Measurements from ENCODE around the gene APC. TPM values are rescaled to one million over a fixed set of nuclear protein-coding genes. Genes with fewer than 3 reads are reported as not detected.
"Not testable (repeated sequence)": the region's sequence is repeated elsewhere in the genome, so short reads cannot be mapped to it uniquely, and the experiment has no call there.

Gene APC
- total RNA-seq, 1 donor from 2014 or later, result 52.6 TPM

DNA sequence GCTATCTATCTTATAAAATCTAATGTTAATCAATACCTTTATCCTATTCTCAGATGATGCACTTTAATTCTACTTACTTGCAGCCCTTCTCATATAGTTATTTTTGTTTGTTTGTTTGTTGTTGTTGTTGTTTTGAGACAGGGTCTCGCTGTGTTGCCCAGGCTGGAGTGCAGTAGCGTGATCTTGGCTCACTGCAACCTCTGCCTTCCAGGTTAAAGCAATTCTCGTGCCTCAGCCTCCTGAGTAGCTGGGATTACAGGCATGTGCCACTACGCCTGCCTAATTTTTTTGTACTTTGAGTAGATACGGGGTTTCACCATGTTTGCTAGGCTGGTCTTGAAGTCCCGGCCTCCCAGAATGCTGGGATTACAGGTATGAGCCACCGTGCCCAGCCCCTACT, 20.8 kb upstream of the APC start:
- not testable (repeated sequence) for DNase-seq

- DNase-seq, result no peak
Observed at GRCh38 chr5:112717506-112718082, 20.1 kb upstream of the APC start.

DNA sequence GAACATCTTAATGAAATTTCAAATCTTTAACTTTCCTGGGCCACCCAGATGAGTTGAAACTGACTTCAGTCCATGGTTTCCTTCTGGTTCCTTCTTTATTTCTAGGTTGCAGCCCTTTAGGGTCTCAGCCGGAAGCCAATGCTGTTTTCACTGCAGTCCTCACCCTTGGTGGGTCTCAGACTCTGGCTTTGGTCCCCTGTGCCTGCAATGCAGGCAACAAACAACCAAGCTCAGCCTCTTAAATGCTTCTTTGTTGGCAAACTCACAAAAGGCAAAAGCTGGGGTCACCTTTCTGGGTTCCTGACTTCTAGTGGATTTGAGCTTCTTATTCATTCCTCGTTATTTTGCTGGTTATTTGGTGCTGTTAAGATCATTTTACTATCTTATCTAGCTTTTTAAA, 19.3 kb upstream of the APC start:
- no peak for DNase-seq

GRCh38 chr5:112720576-112720975, 17.1 kb upstream of the APC start:
- DNase-seq, result no peak

GRCh38 chr5:112724901-112725300, 12.8 kb upstream of the APC start:
- no peak for DNase-seq

- DNase-seq, result no peak
Observed at GRCh38 chr5:112729630-112730029, 8.1 kb upstream of the APC start.

DNA sequence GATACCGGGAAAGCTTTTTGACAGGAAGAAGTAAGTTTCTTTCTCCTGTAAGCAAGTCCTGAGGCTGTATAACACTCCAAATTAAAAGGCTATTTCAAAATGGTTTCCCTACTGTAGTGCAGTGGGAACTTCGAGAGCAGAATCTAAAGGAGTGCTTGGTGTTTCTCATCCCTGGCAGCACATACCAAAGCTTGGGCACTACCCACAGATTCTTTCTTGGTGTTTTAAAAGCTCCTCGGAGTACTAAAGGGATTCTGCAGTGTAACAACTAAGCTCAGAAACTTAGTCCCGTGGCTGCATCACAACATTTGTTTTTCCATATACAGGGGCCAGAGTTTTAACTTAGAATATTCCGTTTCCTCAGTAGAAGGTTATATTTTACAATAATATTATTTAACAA, 5.6 kb upstream of the APC start:
- no peak for DNase-seq

GRCh38 chr5:112733586-112733985, 4.1 kb upstream of the APC start:
- DNase-seq, result no peak

- no peak for DNase-seq
Observed at GRCh38 chr5:112734597-112734996, 3.1 kb upstream of the APC start.

DNA sequence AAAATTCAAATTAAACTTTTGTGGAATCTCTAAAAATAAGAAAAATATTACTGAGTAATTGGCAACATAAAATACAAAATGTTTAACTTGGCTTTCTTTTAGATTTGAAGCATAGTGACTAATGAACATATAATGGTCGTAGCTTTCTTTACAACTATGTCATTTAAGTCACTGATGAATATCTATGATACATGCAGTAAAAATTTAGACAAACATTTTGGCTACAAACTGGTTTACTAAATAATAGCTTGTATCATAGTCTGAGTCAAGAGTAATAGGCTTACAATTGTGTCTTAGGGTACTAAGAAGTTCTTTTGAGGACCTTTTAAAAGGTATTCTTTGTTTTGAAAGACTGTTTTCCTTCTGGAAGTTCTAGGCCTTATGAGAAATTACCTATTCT, 2.0 kb upstream of the APC start:
- DNase-seq, result no peak

- peak; percentile 25 for DNase-seq
Observed at GRCh38 chr5:112737070-112737462, 619 bp upstream of the APC start.

- DNase-seq, result no peak
Observed at GRCh38 chr5:112738191-112738560, 491 bp downstream of the APC start.

GRCh38 chr5:112742424-112742823, 4.7 kb downstream of the APC start:
- DNase-seq, result no peak

GRCh38 chr5:112743631-112744030, 5.9 kb downstream of the APC start:
- DNase-seq, result no peak

GRCh38 chr5:112752335-112752734, 14.7 kb downstream of the APC start:
- DNase-seq, result no peak

DNA sequence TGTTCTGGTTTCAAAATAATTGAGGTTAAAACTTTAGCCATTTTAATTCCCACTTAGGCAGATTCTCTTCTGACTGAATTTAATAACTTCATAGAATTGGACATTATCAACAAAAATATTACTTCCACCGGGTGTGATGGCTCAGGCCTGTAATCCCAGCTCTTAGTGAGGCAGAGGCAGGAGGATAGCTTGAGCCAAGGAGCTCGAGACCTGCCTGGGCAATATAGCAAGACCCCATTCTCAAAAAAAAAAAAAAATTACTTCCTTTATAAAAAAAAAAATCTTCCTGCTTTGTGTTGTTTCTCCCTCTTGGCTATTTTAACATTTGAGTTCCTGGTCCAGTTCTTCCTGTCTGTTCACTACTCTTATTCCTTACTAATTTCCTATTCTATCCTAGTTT, 18.0 kb downstream of the APC start:
- no peak for DNase-seq

- peak; percentile 62 for DNase-seq
Observed at GRCh38 chr5:112757468-112758208, 20.0 kb downstream of the APC start.

DNA sequence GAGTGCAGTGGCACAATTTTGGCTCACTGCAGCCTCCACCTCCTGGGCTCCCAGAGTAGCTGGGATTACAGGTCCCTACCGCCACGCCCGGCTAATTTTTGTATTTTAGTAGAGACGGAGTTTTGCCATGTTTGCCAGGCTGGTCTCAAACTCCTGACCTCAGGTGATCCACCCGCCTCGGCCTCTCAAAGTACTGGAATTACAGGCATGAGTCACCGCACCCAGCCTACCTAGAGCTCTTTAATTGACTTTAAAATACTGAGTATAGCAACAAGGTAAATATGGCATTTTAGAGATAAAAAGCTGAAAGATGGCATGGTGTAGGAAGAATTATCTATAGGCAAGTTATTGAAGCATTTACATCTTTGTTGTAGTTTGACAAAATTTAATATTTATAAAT, 21.0 kb downstream of the APC start:
- DNase-seq, result no peak

DNA sequence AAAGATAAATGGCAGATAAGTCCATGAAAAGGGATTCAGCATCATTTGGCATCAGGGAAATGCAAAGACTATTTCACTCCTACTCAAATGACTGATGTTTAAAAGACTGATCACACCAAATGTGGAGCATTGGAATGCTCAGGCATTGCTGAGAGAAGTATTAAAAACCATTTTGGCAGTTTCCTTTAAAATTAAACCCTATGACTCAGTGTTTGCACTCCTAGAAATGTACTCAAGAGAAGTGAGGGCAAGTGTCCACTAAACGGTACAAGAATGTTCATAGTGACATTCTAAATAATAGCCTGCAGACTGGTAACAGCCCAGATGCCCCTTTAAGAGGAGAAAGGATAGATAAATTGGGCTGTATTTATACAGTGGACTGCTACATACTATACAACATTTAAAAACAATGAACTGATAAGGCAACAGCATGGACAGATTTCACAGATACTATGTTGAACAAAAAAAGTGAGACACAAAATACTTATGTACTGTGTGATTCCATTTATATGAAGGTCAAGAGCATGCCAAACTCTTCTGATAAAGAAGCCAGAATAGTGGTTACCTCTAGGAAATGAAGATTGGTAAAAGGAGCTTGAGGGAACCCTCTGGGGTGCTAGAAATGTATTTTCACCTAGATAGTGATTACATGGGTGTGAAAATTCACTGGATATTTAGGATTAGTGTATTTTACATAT, 24.6 kb downstream of the APC start:
- no peak for DNase-seq

- DNase-seq, result no peak
Observed at GRCh38 chr5:112763165-112763564, 25.5 kb downstream of the APC start.

GRCh38 chr5:112772124-112772523, 34.4 kb downstream of the APC start:
- no peak for DNase-seq

- no peak for DNase-seq
Observed at GRCh38 chr5:112776301-112776856, 38.7 kb downstream of the APC start.

DNA sequence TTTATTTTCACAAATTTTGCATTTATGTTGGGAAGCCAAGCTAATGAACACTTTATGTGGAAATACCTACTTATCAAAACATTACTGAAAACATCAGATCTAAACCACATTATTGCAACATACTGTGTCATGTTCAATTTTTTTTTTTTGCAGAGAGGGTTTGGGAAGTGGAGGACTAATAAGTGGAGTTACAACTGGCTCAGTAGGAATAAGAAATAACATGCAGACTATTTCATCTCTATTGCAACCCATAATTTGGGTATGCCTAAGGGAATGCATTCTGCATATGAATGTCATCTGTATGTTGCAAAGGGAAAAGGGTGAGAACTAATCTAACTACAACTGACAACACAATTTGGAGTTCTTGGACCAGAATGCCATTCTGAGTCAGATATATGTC, 41.8 kb downstream of the APC start:
- no peak for DNase-seq

DNA sequence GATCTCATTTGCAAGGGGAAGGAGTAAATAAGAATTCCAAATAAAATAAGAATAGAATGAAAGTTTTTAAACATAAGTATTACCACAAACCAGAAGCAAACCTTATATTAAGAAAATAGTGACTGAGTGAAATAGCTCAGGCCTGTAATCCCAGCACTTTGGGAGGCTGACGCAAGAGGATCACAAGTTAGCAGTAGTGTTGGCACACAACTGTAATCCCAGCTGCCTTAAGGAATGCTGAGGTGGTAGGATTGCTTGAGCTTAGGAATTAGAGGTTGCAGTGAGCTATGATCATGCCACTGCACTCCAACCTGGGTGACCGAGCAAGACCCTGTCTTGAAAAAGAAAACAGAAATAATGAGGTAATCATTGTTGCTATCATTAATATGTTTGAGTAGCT, 47.0 kb downstream of the APC start:
- DNase-seq, result no peak
